ENCODE data around the gene EPHB1.

Gene EPHB1

GRCh38 chr3:134803652-134804051 lies 8.6 kb downstream of the EPHB1 start:
- TF ChIP-seq, protein P1, sequence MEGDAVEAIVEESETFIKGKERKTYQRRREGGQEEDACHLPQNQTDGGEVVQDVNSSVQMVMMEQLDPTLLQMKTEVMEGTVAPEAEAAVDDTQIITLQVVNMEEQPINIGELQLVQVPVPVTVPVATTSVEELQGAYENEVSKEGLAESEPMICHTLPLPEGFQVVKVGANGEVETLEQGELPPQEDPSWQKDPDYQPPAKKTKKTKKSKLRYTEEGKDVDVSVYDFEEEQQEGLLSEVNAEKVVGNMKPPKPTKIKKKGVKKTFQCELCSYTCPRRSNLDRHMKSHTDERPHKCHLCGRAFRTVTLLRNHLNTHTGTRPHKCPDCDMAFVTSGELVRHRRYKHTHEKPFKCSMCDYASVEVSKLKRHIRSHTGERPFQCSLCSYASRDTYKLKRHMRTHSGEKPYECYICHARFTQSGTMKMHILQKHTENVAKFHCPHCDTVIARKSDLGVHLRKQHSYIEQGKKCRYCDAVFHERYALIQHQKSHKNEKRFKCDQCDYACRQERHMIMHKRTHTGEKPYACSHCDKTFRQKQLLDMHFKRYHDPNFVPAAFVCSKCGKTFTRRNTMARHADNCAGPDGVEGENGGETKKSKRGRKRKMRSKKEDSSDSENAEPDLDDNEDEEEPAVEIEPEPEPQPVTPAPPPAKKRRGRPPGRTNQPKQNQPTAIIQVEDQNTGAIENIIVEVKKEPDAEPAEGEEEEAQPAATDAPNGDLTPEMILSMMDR (IDR thresholded peaks at IDR 0.05): no peak

- TF ChIP-seq, protein P1 (IDR thresholded peaks at IDR 0.05): no peak
Measured at GRCh38 chr3:134804508-134805480, 9.7 kb downstream of the EPHB1 start.

- TF ChIP-seq, protein P1 (IDR thresholded peaks at IDR 0.05): no peak
Measured at GRCh38 chr3:134807189-134807588, 12.1 kb downstream of the EPHB1 start.

- TF ChIP-seq, protein P1 (IDR thresholded peaks at IDR 0.05): no peak
Measured at GRCh38 chr3:134808835-134809234, 13.8 kb downstream of the EPHB1 start.

DNA sequence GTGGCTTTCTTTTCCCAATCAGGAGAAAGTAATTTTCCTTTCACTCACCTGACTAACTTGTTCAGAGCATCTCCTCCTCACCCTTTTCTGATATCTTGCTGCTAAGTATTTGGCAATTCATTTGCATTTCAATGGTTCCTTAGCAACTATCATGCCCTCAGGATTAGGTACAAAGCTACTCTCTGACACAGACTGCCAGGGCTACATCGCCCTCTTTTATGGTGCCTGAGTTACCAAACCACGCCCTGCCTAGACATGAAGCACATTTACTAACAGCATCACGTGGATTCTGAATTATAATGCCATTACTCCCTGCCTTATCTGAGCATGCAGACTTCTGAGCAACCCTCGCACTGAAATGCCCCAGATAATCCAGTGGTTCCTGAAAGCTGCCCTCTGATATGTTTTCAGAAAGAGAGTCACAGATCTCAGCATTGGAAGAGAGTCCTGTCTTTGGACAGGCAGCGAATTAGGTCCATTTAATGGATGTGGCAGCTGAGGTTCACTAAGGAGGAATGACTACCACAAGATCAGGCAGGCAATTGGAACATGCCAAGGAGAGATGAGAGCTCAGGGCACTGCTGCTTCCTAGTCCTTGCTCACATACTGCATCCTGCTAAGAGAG lies 14.5 kb downstream of the EPHB1 start:
- TF ChIP-seq, protein P1 (IDR thresholded peaks at IDR 0.05): no peak

DNA sequence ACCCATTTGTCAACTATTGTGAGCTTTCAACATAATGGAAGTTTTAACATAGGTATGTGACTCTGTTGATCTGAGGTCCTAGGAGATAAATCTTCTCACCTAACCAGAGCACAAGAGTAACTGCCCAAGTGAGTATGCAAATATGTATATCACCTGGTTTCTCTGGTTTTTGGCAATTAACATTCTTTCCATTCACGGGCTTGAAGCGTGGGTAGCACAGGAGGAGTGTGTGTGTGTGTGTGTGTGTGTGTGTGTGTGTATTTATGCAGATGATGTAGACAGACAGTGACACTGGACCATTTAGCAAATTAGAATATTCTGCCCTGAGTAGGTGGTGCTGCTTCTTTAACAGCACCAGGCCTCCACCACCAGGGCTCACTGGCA lies 15.0 kb downstream of the EPHB1 start:
- TF ChIP-seq, protein P1 (IDR thresholded peaks at IDR 0.05): no peak

GRCh38 chr3:134810850-134811249 lies 15.8 kb downstream of the EPHB1 start:
- TF ChIP-seq, protein P1 (IDR thresholded peaks at IDR 0.05): no peak
